NT2/D1 (cell line): ENCODE measurements around the gene EXOC3L2.

ENCODE experiments used
- SUZ12 ChIP-seq: IDR thresholded peaks from 2 replicates; pipeline ENCODE4 v1.6.1; 2011; ENCODE audit not compliant: insufficient read length, insufficient read depth; ENCODE audit errors: extremely low read depth
- YY1 ChIP-seq: IDR thresholded peaks from 2 replicates; pipeline ENCODE4 v1.6.1; 2011; ENCODE audit not compliant: insufficient read length, insufficient read depth

- no peak for TF ChIP-seq SUZ12
- TF ChIP-seq YY1: no peak
Measured at GRCh38 chr19:45254044-45254531, 8.9 kb upstream of the EXOC3L2 start.
